D341Med (cell line): Measurements from ENCODE around the gene A4GALT.
A peak's percentile ranks its signal among the peaks of the same experiment; 100 is the strongest.

Experiments
- DNase-seq: peaks from one replicate; pipeline ENCODE4 v3.0.0; 2012; ENCODE audit warnings: low spot score

The A4GALT gene

GRCh38 chr22:42649246-42650099, 71.2 kb downstream of the A4GALT start, which contains the start of gene CYB5R3:
TSS of gene CYB5R3 (minus strand) at chr22:42649392. CDS start at chr22:42649315, 77 bp downstream.
- peak; percentile 97 for DNase-seq

- no peak for DNase-seq
Measured at GRCh38 chr22:42648368-42649245, 72.1 kb downstream of the A4GALT start.

GRCh38 chr22:42648017-42648367, 72.7 kb downstream of the A4GALT start:
- no peak for DNase-seq

GRCh38 chr22:42646569-42647525, 73.8 kb downstream of the A4GALT start:
- DNase-seq, result peak; percentile 85

- DNase-seq, result peak; percentile 45
Measured at GRCh38 chr22:42645938-42646568, 74.6 kb downstream of the A4GALT start.

GRCh38 chr22:42645341-42645937, 75.2 kb downstream of the A4GALT start:
- DNase-seq, result peak; percentile 34

- DNase-seq, result peak; percentile 45
Measured at GRCh38 chr22:42644422-42645340, 76.0 kb downstream of the A4GALT start.

GRCh38 chr22:42643634-42644421, 76.8 kb downstream of the A4GALT start:
- DNase-seq, result no peak

- no peak for DNase-seq
Measured at GRCh38 chr22:42642806-42643633, 77.7 kb downstream of the A4GALT start.
